Neural cell (in vitro differentiated cells): ENCODE results near the gene FCMR.

ENCODE experiments used
- EZH2 ChIP-seq: fragments of 200-600, 300-800 bp; shearing (Covaris generic), sonication (generic); IDR thresholded peaks from 2 replicates; pipeline ENCODE4 v1.6.1; 2014; ENCODE audit warnings: antibody characterized with exemption, low read length, borderline replicate concordance, mild to moderate bottlenecking; ENCODE audit not compliant: insufficient read depth, poor library complexity, severe bottlenecking
- RAD21 ChIP-seq: fragments of 450-650 bp; conservative IDR thresholded peaks from 2 replicates; pipeline ENCODE4 v1.6.1; 2014; ENCODE audit warnings: antibody characterized with exemption, mild to moderate bottlenecking, moderate library complexity
- REST ChIP-seq: IDR thresholded peaks from 2 replicates; pipeline ENCODE4 v1.6.1; 2012; ENCODE audit warnings: borderline replicate concordance
- TAF1 ChIP-seq: IDR thresholded peaks from 2 replicates; pipeline ENCODE4 v1.6.1; 2012; ENCODE audit warnings: low read depth

- TF ChIP-seq REST (no peak), EZH2 (no peak), RAD21 (no peak), TAF1 (no peak)
Measured at GRCh38 chr1:206958144-206958543, 36.4 kb upstream of the FCMR start.
